GM12872 (cell line): ENCODE measurements around the gene RBP4.

ENCODE experiments used
- TF ChIP-seq, protein P1 (sequence below): IDR thresholded peaks from 3 replicates; pipeline ENCODE4 v1.5.1; 2011; ENCODE audit warnings: low read depth, mild to moderate bottlenecking, low read length, moderate library complexity; ENCODE audit not compliant: insufficient read depth

The RBP4 gene

DNA sequence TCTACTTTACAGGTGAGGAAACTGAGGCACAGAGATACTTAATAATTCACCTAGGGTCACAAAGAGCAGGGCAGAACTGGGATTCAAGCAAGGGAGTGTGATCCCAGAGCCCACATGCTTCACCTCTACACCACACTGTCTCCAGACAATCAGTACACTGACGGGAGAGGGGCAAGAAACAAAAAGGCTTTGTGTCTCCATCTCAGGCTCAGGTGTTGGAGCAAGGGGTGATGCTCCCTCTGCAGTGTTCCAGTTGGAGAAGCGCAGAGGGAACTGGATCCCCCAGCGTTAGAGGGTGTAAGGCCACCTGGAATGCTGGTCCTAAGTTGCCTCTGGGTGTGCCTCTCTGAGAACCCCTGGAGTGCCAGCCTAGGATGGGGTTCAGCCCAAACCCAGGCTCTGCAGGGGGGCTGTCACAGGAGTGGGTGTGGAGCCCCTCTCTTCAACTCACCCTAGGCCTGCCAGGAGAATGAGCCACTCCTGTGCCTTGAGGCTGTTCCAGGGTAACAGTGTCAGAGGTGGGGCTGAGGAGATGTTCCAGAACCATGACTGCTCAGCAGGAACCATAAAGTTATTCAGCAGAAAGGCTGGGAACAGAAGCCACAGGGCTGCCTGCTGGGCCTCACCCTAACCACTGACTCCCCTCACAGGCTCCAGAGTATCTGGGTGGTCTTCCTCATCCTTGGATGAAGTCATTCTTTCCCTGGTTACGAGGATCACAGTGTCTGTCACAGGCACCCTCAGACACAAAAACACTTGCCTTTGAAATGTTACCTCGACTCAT is 5.5 kb downstream of the RBP4 start:
- TF ChIP-seq, protein P1, sequence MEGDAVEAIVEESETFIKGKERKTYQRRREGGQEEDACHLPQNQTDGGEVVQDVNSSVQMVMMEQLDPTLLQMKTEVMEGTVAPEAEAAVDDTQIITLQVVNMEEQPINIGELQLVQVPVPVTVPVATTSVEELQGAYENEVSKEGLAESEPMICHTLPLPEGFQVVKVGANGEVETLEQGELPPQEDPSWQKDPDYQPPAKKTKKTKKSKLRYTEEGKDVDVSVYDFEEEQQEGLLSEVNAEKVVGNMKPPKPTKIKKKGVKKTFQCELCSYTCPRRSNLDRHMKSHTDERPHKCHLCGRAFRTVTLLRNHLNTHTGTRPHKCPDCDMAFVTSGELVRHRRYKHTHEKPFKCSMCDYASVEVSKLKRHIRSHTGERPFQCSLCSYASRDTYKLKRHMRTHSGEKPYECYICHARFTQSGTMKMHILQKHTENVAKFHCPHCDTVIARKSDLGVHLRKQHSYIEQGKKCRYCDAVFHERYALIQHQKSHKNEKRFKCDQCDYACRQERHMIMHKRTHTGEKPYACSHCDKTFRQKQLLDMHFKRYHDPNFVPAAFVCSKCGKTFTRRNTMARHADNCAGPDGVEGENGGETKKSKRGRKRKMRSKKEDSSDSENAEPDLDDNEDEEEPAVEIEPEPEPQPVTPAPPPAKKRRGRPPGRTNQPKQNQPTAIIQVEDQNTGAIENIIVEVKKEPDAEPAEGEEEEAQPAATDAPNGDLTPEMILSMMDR, result no peak

DNA sequence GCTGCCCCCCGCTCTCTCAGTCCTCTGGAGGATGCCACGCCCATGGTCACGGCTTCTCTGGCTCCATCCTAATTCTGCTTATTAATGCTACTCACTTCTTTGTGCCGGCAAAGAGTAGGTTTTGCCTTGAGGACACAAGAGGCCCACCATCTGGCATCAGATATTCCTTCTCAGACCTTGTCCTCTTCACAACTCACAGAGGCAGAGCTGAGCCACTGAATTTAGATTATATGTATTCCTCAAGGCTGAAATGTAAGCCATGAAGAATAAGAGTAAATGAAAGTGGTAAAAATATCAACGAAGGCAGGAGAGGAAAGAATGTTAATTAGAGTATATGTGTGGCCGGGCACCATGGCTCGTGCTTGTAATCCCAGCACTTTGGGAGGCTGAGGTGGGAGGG is 6.5 kb downstream of the RBP4 start:
- TF ChIP-seq, protein P1, result no peak

DNA sequence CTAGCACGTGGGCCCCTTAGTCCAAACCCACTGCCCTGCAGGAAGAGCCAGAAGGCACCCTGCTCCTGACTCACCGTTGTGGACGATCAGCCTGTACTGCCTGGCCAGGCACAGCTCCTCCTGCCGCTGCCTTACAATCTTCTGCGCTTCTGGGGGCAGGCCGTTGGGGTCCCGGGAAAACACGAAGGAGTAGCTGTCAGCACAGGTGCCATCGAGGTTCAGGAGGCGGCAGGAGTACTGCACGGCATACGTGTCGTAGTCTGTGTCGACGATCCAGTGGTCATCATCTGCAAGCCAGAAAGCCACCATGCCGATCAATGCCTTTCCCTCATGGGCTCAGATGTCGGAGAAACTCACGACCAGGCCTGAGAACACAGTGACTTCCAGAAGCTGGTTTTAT is 7.3 kb downstream of the RBP4 start:
- TF ChIP-seq, protein P1, result no peak

DNA sequence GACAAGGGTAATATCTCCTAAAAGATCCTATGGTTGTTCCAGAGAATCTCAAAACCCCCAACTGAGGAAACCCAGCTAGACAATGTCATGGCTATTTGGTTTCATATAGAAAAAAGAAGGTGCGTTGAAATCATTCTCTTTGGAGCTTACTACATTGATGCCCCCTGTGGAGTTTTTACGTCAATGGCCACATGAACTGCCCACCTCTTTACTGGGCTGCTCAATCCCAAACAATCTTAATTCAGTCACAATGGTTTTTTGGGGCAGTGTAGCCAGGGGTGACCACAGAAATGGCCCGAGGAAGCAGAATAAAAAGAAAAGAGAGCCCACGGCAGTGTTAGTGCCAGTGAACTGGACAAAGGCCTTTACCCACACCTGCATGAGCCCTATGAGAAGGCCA is 7.8 kb downstream of the RBP4 start:
- TF ChIP-seq, protein P1, result no peak

DNA sequence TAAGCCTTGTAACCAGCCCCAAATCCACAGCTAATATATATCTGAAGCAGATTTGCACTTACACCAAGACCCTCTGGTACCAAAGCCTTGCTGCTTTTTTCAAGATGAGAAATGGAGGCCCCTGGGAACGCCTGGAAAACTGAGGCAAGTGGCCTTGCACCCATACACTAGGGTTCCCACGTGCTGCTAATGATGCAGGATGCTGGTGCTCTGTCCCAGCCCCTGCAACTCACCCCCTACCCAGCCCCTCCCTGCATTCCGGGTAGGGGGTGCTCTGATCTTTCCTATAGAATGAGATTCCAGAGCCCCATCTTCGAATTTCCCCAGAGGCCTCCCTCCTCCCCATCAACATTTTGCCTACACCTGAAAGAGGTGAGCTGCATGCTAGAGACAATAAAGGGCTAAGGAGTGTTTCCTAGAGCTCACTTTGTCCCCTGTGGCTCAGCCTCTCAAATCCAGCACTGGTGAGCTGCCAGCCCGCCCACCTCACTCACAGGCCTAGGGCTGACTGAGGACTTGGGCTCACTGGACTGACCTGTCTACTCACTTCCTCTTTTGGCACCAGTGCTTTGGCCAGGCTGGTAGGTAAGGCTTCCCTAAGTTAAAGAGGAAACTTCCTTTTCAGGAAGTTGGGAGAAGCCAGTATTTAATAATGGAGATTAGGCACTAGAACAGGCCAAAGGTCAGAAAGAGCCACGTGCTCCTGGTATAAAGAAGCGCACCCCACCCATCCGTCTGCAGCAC is 9.8 kb downstream of the RBP4 start:
- TF ChIP-seq, protein P1, result no peak

DNA sequence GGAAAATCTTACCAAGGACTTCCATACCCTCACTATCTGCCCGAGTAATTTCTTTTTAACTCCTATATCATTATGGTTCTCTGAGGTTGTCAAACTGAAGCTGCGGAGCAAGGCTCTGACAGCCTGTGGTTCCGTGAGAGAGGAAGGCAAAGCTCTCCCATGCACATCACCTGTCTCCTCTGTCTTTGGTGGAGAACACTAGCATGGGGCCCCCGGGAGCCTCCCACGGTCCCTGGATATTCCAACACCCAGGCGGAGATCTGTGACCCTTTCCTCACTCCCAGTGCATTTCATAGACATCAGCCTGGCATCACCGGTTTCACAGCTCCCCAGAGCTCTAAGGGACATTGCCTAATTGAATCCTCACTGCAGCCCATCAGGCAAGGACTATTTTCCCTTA is 10.4 kb downstream of the RBP4 start:
- TF ChIP-seq, protein P1, result no peak

DNA sequence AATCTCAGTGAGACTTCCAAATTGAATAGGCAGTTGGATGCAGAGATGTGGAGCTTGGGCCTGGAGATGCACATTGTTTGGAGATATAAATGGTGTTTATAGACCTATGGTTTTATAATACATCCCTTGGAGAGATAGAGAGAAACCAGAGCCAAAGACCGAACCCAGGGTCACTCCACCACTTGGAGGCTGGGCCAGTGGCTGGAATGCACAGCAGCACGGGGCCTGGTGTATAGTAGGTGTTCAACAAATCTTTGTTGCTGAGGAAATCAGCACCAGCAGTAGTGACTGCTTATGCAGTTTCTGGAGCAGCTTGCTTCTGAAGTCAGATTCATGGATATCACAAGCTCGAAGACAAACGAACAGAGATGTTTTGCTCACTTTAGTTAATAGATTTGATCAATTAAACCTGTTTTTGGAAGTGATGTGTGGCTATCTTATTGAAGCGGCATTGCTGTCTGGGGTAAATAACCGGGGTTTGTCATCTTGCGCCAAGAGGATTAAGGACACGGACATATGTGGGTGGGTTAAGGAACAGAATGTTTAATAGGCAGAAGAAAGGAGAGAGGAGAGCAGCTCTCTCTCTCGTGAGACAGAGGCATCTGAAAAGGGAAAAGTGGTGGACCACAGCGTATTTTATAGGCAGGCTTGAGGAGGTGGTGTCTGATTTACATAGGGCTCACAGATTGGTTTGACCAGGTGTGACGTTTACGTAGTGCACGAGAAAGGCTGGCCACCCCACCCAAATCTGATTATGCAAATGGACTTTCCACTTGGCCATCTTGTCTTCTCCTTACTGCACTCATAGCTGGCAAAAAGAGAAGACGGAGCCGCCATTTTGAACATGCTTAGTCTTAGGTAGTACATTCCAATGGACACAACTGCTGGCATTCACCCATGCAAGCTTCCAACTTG is 11.1 kb downstream of the RBP4 start:
- TF ChIP-seq, protein P1, result no peak
